RWPE1 (cell line): ENCODE results near the gene FSTL4.

ENCODE experiments used
- CTCF ChIA-PET: fragments of 350-600 bp; sonication (Branson Sonifier 250); formaldehyde crosslinking; extraction: SDS; loops from one replicate; lab custom pipeline; 2021; lab: Yijun Ruan, JAX
- POLR2A ChIA-PET: fragments of 400-600 bp; formaldehyde crosslinking; extraction: SDS; loops from one replicate; lab custom pipeline; 2020; ENCODE audit warnings: antibody characterized with exemption; ENCODE audit not compliant: low non-redundant PET; lab: Yijun Ruan, JAX
- DNase-seq: peaks from one replicate; pipeline ENCODE4 v3.0.0; 2012; ENCODE audit warnings: low spot score
- H3K27ac ChIP-seq: fragments of 450-650 bp; 2 replicates; pipeline ENCODE4 v1.5.1; 2017
- TF ChIP-seq, protein P1 (sequence below): fragments of 450-650 bp; conservative IDR thresholded peaks from 2 replicates; pipeline ENCODE4 v1.5.1; 2017; ENCODE audit warnings: low read depth, mild to moderate bottlenecking

FSTL4 gene

DNA sequence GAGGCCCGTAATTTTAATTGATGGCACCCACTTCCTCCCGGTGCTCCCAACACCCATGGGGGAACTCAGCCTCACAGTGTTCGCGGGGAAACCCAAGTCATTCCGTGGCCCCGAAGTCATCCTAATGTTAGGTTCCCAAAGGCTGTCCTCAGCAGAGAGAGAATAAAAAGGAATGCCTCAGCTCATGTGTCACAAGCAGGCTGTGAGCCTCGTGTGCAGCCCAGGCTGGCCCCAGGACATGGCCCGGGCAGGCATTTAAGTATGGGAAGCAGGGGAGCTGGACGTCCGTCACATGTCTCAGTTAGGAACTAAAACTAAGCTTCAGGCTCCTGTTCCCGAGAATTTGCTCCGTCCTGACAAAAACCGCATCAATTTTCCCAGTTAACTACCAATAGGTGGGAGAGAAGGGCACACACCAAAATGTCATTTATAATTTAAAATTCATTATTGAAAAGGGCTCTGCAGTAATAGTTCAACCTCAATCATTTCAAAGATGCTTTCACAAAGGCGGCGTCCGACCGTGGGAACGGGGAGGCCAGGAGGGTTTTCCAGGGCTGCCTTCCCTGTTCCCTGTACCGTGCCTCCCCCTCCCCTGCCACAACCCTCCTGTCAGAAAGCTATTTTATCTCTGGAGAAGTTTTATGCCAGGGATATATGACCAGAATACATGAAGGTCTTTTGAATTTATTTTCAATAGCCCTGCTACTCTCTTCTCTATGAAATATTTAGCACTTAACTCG is 137.3 kb downstream of the FSTL4 start:
- no peak overlapping the region for H3K27ac ChIP-seq
- ChIA-PET CTCF (no interaction called here), POLR2A (no interaction called here)
- DNase-seq = no peak
- TF ChIP-seq, protein P1, sequence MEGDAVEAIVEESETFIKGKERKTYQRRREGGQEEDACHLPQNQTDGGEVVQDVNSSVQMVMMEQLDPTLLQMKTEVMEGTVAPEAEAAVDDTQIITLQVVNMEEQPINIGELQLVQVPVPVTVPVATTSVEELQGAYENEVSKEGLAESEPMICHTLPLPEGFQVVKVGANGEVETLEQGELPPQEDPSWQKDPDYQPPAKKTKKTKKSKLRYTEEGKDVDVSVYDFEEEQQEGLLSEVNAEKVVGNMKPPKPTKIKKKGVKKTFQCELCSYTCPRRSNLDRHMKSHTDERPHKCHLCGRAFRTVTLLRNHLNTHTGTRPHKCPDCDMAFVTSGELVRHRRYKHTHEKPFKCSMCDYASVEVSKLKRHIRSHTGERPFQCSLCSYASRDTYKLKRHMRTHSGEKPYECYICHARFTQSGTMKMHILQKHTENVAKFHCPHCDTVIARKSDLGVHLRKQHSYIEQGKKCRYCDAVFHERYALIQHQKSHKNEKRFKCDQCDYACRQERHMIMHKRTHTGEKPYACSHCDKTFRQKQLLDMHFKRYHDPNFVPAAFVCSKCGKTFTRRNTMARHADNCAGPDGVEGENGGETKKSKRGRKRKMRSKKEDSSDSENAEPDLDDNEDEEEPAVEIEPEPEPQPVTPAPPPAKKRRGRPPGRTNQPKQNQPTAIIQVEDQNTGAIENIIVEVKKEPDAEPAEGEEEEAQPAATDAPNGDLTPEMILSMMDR = no peak

- ChIA-PET POLR2A (no interaction called here), CTCF (interaction anchor here (0.7 to 1.6 kb wide), 3 partner anchors 15 to 50 kb away, joined by 3 to 5 read pairs (median 5); no protein-coding TSS in a partner anchor)
- H3K27ac ChIP-seq = no peak overlapping the region
- DNase-seq = no peak
- TF ChIP-seq, protein P1 = no peak
These were observed 139.1 kb downstream of the FSTL4 start for GRCh38 chr5:133473291-133473690.

GRCh38 chr5:133472829-133473228 is 139.5 kb downstream of the FSTL4 start:
- ChIA-PET POLR2A (no interaction called here), CTCF (interaction anchor here (0.7 to 1.6 kb wide), 3 partner anchors 15 to 49 kb away, joined by 3 to 5 read pairs (median 5); no protein-coding TSS in a partner anchor)
- TF ChIP-seq, protein P1 = no peak
- H3K27ac ChIP-seq = no peak overlapping the region
- peak; percentile 18 for DNase-seq

GRCh38 chr5:133471699-133472098 is 140.6 kb downstream of the FSTL4 start:
- TF ChIP-seq, protein P1 = no peak
- ChIA-PET POLR2A (no interaction called here), CTCF (no interaction called here)
- DNase-seq = no peak
- H3K27ac ChIP-seq = no peak overlapping the region

GRCh38 chr5:133470841-133471240 is 141.5 kb downstream of the FSTL4 start:
- no peak for DNase-seq
- TF ChIP-seq, protein P1 = no peak
- ChIA-PET CTCF (no interaction called here), POLR2A (no interaction called here)
- no peak overlapping the region for H3K27ac ChIP-seq

- H3K27ac ChIP-seq = no peak overlapping the region
- no peak for DNase-seq
- CTCF ChIA-PET = interaction anchor here (0.6 to 1.3 kb wide), 3 partner anchors 10 to 785 kb away, joined by 3 to 4 read pairs (median 3); no protein-coding TSS in a partner anchor
- TF ChIP-seq, protein P1 = no peak
- POLR2A ChIA-PET = no interaction called here
These were observed 142.5 kb downstream of the FSTL4 start for GRCh38 chr5:133469846-133470245.
